Mammary epithelial cell (primary cell): ENCODE measurements around the gene NIPBL.

Source experiments
- EZH2 ChIP-seq: IDR thresholded peaks from 2 replicates; pipeline ENCODE4 v1.6.1; 2012; ENCODE audit warnings: low read length, inconsistent platforms, borderline replicate concordance
- TF ChIP-seq, protein P1 (sequence below), 2 donors: IDR thresholded peaks in 1 of 2; conservative IDR thresholded peaks in 1 of 2; 2 replicates each; pipeline ENCODE4 v1.5.1; 2011 to 2012; ENCODE audit warnings: inconsistent platforms in 2 of 2, low read length in 2 of 2, mild to moderate bottlenecking in 2 of 2, control low read depth in 1 of 2, low read depth in 1 of 2; ENCODE audit not compliant: insufficient read depth in 1 of 2; ENCODE audit errors: extremely low read depth in 1 of 2

DNA sequence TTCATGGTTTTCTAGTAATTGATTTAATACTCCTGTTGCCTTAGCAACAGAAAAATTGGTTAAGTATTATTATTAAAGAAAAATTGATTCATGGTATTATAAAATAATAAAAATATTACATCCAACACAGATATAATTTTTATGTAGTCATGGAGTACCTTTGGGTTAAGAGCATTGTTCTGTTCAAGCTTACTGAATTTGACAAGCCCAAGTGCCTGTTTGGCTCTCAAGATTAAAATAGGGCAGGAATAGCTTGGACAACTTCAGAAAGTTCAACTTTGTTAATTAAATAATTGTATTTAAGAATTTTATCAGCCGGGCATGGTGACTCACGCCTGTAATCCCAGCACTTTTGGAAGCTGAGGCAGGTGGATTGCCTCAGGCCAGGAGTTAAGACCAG is 82.0 kb downstream of the NIPBL start:
- TF ChIP-seq, protein P1, sequence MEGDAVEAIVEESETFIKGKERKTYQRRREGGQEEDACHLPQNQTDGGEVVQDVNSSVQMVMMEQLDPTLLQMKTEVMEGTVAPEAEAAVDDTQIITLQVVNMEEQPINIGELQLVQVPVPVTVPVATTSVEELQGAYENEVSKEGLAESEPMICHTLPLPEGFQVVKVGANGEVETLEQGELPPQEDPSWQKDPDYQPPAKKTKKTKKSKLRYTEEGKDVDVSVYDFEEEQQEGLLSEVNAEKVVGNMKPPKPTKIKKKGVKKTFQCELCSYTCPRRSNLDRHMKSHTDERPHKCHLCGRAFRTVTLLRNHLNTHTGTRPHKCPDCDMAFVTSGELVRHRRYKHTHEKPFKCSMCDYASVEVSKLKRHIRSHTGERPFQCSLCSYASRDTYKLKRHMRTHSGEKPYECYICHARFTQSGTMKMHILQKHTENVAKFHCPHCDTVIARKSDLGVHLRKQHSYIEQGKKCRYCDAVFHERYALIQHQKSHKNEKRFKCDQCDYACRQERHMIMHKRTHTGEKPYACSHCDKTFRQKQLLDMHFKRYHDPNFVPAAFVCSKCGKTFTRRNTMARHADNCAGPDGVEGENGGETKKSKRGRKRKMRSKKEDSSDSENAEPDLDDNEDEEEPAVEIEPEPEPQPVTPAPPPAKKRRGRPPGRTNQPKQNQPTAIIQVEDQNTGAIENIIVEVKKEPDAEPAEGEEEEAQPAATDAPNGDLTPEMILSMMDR (conservative IDR thresholded peaks at IDR 0.05 in 1 of 2, IDR thresholded peaks at IDR 0.05 in 1 of 2; ENCODE audit: extremely low read depth in 1 of 2, insufficient read depth in 1 of 2, low read depth in 1 of 2, low read length in 2 of 2) = no peak
- no peak for TF ChIP-seq EZH2
